T-helper 2 cell (primary cell): ENCODE measurements around the gene PHEX.
"Not testable (repeated sequence)": the region's sequence is repeated elsewhere in the genome, so short reads cannot be mapped to it uniquely, and the experiment has no call there.

Source experiments
- DNase-seq, 5 experiments: peaks; one replicate each; pipeline versions ENCODE4 v3.0.0 to v3.0.0-alpha.2; 2012 to 2022

PHEX gene

GRCh38 chrX:22268706-22269105, 236.6 kb downstream of the PHEX start:
- DNase-seq, result no peak

GRCh38 chrX:22272613-22273012, 240.5 kb downstream of the PHEX start, which contains the start of gene CBLL2:
Gene CBLL2, plus strand, starts transcription at chrX:22272913. Its CDS starts 79 bp downstream, at chrX:22272992.
- DNase-seq, result no peak

- DNase-seq, result no peak
Observed at GRCh38 chrX:22273714-22274317, 241.7 kb downstream of the PHEX start.

- DNase-seq, result no peak
Observed at GRCh38 chrX:22276781-22277180, 244.7 kb downstream of the PHEX start.

GRCh38 chrX:22278375-22278774, 246.2 kb downstream of the PHEX start:
- no peak for DNase-seq

GRCh38 chrX:22289209-22289608, 257.1 kb downstream of the PHEX start:
- DNase-seq, result not testable (repeated sequence)

- DNase-seq, result no peak
Observed at GRCh38 chrX:22296871-22297270, 264.7 kb downstream of the PHEX start.

- DNase-seq, result no peak
Observed at GRCh38 chrX:22300130-22300529, 268.0 kb downstream of the PHEX start.
